Effector CD8-positive, alpha-beta T cell (primary cell): ENCODE data around the gene TRPC3.
"Not testable (repeated sequence)": the region's sequence is repeated elsewhere in the genome, so short reads cannot be mapped to it uniquely, and the experiment has no call there.

ENCODE experiments used
- DNase-seq: peaks from one replicate; lab custom pipeline; 2025; lab: John Stamatoyannopoulos, UW

Gene TRPC3

DNA sequence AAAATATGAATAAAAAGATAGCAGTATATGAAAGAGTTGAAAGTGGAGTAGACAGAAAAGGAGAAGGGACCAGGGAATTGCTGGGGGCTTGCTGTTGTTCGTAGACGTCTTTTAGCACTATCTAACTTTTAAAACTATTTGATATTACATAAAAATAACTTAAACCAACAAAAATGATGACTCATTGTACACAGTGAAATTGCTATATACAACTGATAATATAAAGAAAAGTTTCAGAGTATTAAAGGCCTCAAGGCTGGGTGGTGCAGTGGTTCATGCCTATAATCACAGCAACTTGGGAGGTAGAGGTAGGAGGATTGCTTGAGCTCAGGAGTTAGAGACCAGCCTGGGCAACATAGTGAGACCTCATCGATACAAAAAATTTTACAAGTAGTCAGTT is 5.2 kb downstream of the TRPC3 start:
- no peak for DNase-seq

DNA sequence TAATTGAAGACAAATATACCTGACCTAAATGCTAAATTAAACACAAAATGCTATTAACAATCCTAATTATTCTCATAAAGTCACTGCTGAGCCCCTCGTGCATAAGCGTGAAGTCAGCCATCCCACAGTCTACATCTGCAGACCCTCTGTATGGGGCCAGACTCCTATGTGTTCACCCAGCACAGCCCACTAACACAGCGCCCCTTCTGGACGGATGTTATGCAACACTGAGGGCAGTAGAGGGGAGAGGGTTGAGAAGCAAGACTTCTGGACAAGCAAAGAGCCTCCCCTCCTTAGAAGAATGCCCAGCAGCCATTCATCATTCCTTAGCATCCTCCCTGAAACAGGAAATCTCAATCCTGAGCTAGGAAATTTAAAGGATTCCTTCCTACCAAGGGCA is 7.9 kb downstream of the TRPC3 start:
- DNase-seq = no peak

DNA sequence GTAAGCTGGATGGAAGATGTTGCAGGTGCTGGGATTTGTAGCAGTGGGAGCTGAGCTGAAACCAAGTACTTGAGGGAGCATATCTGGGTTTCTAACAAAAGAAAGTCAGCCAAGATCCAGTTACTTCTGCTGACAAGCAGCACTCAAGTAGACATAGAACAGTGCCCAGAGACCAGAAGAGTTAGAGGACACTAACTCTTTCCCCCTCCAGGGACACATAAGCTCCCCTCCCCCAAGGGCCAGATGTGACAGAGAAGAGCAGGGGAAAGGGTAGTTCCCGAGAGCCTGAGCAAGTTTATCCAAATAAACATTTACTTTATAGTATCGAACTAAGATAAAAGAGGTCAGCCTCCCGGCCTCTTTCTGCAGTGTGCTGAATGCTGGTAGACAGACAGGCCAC is 12.2 kb downstream of the TRPC3 start:
- DNase-seq = no peak

DNA sequence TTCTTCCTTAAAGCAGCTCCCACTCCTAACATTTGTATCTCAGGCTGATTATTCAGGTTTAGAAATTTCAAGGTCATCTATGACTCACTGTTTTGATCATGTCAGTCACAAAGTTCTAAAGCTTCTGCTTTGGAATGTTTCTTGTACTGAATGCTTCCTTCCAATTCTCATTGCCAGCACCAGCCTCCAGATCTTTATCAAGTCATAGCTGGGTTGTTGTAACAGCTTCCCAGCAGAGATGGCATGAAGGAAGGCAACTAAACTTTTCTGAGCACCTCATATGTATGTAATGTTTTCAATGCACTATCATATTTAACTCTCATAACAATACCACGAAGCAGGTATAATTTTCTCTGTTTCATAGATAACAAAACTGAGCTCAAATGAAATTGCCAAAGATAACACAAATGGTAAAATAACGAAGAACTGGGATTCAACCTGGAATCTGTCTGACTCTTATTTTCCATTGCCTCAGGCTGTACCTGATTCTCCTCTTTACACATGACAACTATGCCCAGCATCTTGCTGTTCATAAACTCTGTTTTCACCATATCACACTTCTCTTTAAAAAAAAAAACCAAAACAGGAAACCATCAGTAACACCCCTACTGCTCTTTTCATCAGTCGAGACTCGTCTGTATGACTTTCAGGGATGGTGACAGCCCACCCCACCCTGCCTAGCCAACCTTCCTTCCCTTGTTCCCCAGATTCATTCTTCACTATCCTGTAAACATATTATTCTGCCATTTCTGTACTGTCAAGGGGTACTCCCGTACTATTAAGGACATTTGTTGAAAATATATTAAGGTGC is 13.4 kb downstream of the TRPC3 start:
- no peak for DNase-seq

DNA sequence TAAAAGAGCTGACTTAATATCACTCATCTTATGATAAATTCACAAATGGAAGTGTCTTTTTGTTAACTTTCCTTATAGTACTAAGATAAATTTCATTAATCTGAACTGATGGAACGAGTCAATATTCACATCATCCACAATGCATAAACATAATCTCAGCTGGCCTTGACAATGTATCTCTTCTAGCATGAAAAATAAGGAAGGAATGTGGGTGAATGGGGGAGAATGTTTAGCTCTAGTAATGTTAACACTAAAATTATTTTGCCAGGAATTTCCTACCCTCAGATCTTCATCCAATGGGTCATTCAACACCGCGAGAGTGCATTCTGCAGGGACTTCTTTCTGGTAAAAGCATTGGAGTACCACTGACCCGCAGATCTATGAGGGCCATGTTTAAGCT is 15.8 kb downstream of the TRPC3 start:
- DNase-seq = no peak

DNA sequence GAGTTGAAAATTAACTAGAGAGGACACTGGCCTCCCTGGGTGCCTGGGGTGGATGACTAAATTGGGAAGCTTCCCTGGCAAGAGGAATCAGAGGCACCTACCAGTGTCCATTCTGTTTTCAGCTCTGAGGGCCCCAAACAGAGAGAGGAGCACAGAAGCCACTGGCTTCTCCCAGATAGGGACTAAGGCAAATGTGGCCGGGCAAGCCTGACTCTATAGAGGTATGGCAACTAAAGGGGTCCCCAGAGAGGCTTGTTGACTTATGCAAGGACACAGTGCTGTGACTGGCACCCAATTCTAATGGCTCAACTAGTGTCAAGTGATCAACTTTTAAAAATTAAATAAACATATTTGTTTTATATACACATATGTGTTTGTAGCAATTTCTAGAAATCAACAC is 17.2 kb downstream of the TRPC3 start:
- DNase-seq = no peak

DNA sequence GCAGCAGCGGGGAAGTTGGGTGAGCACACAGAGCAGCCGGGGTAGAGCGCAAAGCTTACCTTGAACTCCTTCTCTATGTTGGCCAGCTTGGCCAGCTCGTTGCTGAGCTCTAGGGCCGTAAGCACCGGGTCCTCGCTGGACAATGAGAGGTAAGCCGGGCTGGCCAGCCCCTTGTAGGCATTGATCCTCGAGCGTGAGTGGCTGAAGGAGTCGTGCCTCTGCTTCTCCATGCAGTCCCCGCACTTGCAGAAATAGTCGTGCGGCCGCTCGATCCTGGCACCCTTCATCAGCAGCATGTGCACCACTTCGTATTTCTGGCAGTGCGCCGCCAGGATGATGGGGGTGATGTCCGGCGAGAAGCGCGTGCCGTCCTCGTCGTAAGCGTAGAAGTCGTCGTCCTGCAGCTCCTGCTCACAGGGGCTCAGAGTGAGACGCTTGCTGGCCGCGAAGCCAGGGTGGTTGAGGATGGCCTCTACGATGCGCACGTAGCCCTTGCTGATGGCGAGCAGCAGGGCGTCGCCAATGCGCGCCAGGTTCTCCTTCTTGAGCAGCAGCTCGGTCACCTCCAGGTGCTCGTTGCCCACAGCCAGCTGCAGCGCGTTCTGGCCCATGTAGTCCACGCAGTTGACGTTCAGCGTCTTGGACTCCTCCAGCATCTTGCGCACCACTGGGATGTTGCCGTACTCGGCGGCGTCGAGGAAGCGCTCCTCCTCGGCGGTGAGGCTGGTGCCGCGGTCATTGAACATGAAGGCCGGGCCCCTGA is 19.5 kb downstream of the TRPC3 start:
- no peak for DNase-seq

DNA sequence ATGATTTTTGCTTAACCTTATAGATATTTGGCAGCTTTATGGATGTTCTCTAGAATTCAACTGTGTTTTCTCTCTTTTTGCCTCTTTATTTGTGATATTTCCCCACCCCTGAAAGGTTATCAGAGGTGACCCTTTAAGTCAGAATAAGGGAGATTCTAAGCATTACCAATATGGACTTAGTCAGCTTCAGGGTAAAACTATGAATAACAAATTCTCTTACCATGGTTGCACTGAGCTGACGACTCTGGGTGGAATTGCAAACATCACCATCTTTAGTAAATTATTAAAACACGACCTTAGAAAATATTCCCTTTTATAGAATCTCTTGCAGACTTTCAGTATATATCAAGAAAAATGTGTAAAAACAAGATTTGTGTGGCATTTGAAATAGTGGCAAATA is 21.6 kb downstream of the TRPC3 start:
- no peak for DNase-seq

DNA sequence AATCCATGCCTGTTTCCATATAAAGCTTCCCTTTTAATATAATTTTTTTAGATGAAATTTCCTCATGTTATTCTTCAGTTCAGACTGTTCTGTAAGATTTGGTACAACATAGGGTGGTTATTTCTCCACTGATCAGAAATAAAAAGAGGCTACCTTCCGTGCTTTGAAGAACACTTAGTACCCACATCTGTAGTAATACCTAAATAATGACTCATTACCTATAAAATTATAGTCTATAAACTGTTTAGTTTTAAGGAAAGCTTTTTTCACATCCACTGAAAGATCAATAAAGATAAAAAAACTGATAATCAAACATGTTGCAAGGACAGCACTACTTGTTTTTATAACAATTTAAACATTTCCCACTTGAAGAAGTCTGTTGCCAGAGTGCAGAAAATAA is 23.9 kb downstream of the TRPC3 start:
- no peak for DNase-seq

DNA sequence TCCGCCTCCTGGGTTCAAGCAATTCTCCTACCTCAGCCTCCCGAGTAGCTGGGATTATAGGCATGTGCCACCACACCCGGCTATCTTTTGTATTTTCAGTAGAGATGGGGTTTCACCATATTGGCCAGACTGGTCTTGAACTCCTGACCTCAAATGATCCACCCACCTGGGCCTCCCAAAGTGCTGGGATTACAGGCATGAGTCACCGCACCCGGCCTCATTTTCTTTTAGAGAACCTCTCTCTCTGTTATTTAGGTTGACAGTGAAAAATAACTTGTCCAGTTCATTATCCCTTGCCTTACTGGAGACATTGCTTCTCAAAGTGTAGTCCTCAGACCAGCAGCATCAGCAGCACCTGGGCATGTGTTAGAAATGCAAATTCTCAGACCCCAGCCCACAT is 25.4 kb downstream of the TRPC3 start:
- not testable (repeated sequence) for DNase-seq

DNA sequence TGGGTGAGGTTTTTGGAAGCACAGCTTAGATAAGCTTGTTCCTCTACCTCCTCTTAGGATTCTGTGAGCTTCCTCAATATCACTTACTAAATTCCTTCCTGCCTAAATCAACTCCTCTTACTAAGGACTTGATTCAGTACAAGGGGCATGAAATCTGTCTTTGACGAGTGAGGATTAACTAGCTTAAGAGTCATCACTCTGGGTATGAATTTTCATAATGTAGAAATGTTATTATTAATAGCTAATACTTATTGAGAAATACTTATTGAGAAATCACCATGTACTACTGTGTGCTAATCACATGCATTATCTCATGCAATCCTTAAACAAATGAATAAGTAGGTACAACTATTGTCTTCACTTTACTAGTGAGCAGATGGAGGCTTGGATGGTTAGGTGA is 28.6 kb downstream of the TRPC3 start:
- no peak for DNase-seq

DNA sequence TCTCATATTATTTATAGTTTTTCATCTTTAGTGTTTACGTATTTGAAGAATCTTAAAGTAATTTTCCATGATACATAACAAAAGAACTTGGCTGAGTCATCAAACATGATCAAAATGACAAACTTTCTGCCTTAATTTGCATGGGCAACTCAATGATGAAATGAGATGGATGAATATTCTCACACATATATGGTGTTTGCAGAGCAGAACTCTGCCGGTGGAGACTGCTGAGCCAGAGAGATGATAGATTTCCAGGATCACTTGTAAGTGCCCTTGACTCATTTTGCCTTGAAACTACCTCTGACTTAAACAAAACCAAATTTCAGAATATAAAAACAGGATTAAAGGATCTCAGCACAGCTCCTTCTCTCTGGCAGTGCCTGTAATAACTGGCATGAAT is 38.2 kb downstream of the TRPC3 start:
- DNase-seq = no peak

DNA sequence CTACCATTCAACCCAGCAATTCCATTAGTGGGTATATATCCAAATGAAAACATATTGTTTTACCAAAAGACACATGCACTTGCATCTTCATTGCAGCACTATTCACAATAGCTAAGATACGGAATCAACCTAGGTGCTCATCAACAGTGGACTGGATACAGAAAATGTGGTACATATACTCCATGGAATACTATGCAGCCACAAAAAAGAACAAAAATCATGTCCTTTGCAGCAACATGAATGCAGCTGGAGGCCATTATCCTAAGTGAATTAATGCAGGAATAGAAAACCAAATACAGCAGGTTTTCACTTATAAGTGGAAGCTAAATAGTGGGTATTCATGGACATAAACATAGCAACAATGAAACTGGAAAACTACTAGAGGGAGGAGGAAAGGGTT is 43.5 kb downstream of the TRPC3 start:
- DNase-seq = no peak

DNA sequence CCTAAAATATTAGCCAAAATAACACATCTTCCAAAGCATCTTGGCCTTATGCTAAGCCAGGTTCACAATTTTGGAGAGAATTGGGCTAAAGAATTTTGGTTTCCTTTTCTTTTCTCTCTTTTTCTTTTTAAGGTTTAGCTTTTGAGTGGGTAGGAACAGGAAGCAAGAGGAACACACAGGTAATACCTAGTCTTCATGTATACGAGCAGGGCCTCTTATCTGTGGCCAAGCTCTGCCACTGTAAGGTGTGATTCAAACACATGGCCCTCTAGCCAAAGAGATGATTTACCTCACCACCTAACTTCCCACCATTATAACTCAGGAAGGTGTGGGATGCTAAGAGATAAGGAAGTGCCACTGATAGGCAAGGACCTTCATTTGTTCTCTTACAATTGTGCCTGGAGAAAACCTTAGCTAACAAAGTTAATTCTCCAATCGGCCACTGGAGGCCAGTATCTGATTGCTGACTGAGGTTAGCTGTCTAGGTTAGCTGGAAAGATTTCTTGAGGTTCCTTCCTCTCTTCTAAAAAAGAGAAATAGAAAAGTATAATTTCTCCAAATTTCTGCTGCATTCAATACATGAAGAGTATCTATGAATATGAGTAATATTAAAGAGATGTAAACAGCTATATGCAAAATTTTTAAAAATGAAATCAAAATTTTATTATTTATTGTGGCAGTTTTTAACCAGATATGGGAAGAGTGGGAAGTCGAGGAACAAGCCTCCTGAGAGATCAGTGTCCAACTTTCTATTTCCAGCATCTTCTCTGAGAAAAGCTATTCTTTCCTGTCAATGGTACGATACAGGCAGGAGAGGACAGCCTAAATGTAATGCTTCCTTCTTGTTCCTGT is 51.5 kb downstream of the TRPC3 start:
- peak; percentile 1 for DNase-seq

DNA sequence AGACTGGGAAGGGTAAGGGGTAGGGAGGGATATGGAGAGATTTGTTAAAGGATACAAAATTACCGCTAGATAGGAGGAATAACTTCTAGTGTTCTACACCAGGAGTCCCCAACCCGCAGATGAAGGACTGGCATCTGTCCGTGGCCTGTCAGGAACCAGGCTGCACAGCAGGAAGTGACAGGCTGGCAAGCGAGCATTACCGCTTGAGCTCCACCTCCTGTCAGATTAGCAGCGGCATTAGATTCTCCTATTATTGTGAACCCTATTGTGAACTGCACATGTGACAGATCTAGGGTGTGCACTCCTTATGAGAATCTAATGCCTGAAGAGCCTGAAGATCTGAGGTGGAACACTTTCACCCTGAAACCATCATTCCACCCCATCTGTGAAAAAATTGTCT is 53.7 kb downstream of the TRPC3 start:
- DNase-seq = no peak

DNA sequence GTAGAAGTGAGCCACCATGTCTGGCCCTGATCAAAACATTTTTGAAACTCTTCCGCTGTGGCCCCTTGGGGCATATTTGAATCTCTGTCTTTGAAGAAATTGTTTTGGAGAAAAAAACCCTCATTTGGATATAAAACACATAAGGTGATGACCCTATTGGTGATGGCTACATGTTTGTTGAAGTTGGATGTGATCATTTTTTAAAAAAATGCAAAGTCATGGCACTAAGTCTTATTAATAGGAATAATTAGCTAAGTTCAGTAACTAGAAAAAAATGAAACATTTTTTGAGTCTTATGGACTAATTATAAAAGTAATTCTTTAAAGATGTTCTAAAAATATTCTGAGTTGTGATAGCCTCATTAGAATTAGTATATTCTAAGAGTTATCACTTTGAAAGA is 63.7 kb downstream of the TRPC3 start:
- DNase-seq = no peak

DNA sequence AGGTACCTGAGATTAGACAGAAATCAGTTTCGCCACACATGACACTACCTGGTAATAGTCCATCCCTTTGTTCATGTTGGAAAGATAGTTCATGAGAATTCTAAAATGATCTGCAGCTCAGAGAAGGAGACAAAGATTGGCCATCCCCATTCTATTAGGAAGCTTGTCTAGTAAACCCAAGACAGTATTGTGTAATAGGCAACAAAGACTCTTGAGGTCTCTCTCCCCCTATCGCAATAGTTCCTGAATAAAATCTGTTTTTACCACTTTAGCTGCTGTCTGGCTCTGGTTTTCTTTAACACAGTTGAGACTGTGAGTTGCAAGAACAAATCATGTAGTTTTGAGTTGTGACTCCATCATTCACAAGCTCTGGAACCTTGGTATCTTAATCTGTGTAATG is 66.7 kb downstream of the TRPC3 start:
- DNase-seq = no peak

DNA sequence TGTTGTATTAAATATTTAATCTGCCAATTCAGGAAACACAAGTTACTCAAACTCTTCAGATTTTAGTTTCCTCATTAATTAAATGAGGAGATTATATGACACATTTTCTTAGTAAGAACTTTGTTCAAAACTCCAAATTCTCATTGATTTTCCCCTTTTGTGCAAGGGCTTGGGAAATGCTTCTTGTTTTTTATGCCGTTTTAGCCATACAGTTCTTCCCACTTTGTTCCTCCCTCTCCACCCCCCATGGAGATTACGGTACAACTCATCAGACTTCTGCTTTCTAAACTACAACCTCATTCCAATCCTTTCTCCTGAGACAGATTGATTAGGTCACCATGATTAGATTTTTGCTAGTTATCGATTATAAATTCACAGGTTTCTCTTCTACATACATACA is 70.7 kb downstream of the TRPC3 start:
- DNase-seq = no peak

DNA sequence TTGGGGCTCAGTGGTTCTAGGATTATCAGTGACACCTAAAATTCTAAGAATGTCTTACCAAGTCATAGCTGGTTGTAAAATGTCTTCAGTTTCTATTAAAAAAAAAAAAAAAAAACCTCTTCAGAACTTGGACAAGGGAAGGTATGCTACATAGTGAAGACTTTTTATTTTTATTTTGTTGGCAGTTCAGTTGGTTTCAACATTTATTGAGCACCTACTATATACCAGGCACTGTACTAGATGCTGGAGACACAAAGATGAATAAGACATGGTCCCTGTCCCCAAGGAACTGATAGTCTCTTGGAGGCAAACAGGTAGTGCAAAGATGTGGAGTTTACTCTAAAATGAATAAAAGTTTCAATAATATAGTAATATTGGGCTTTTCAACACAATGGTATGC is 72.7 kb downstream of the TRPC3 start:
- no peak for DNase-seq

DNA sequence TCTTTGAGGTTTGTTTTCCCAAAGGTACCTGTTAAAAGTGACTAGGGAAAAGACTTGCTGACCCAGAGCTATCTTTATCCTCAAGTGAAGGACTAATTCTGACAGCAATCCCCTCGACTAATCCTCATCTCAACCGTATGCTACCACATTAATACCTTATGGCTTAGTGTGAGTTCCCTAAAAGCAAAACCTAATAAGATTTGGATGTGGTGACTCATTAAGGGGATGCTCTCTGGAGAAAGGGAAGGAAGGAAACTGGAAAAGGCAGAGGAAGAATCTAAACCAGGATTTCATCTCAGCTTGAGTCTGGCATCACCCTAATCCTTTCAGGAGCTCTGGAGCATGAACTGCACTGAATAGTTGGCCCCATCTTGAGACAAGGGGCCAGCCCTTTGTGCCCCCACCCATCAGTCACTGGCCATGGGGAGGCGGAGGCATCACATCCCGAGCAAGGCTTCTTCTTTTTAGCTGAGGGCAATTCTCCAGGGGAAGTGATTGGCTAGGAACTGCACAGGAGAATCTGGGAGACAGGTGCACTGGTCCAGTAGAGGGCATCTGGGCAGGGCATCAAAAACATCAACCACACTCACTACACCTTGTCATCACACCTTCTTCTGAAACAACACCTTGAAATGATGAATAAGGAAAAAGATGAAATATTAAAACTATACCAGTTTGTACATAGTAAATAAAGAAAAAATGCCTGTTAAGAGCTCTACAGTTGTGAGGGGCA is 74.7 kb downstream of the TRPC3 start:
- DNase-seq = no peak

DNA sequence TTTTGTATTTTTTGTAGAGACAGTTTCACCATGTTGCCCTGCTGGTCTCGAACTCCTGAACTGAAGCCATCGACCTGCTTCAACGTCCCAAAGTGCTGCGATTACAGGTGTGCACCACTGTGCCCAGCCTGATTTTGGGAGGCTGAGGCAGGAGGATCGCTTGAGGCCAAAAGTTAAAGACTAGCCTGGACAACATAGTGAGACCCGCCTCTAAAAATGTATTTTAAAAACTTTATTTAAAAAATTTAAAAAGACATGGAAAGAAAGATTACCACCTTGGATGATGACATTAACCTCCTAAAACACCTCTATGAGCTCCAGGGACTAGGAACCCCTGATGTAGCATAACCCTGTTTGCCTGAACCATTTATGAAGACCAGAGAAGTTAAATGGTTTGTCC is 75.8 kb downstream of the TRPC3 start:
- no peak for DNase-seq

DNA sequence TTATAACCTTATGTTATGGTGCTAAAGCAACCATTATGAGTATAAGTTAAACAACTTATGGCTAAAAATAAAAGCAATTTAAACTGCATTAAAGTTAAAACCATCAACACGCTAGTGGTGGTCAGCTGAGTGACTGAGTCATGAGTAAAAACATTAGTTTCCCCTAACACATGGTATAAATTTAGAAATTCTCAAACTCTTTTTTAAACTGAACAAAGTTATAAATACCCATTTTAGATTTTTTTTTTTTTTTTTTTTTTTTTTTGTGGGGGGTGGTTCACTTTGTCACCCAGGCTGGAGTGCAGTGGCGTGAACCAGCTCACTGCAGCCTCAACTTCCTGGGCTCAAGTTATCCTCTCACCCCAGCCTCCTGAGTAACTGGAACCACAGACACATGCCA is 76.2 kb downstream of the TRPC3 start:
- no peak for DNase-seq
